T-helper 1 cell treated with Interleukin-12 subunit alpha and Interleukin-12 subunit beta and Interleukin-4 antibody, amounts not matched to agents 30 ng/mL and 1 ng/mL, for 36 hours (primary cell): ENCODE results near the gene MRPS14. TPM values are rescaled to one million over a fixed set of nuclear protein-coding genes. Genes with fewer than 3 reads are reported as not detected.
"Not testable (repeated sequence)": the region's sequence is repeated elsewhere in the genome, so short reads cannot be mapped to it uniquely, and the experiment has no call there.

Experiments
- intact Hi-C: fragments of 100-400 bp; cut with micrococcal nuclease; formaldehyde crosslinking; loops from one replicate; pipeline ENCODE4 v1.15.1; 2024
- total RNA-seq: library from RNA; stranded (reverse); gene quantifications from 2 replicates; pipeline ENCODE4 v1.2.3, GENCODE V29; 2022

Gene MRPS14
- total RNA-seq: 30.7 and 31.2 TPM in 2 replicates

- intact Hi-C loops: loop anchor here (1.0 to 2.0 kb wide), 12 partner anchors 24 to 1546 kb away; partner anchors contain the start of genes CACYBP, CENPL, COP1 and DARS2
Observed at GRCh38 chr1:175023043-175023921, at the start of gene MRPS14. Gene MRPS14, minus strand, starts transcription at chr1:175023425. Its CDS starts 17 bp downstream, at chr1:175023408.

DNA sequence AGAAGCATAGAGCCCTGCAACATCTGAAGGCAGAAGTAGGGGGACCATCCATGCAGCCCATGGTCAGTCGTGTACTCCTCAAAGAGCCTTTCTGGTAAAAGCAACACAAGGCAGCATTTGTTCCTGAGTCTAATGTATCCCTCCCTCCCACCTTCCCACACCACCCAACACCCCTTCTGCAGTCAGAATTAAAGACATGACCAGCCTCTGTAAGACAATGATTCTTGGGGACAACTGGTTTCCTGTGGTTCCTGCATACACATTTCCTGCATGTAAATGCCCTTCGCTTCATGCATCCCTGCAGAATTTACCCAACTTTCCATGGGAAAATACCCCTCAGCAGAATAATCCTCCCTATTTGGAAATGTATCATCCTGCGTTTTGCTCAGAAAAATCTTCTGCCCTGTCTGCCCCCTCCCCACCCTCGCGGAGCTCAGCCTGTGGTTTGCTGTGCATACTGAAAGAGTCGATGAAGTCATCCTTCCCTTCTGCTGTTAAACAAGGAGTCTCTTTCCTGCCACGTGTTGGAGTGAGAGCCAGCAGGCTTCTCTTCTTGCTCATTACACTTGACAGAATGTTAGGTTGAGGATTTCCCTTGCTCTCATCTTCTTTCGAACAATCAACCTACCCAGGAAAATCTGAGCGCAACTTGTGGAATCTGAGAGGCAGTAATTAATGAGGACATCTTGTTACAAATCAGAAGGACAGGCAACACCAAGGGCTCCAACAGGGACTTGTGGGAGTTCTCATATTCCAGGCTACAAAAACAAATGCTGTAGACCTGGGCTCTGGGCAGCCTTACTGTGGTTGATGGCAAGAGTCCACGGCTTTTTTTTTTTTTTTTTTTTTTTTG is 49.1 kb upstream of the MRPS14 start:
- intact Hi-C loops: loop anchor here (5.0 kb wide), 1 partner anchor 45 kb away; no protein-coding TSS in a partner anchor

DNA sequence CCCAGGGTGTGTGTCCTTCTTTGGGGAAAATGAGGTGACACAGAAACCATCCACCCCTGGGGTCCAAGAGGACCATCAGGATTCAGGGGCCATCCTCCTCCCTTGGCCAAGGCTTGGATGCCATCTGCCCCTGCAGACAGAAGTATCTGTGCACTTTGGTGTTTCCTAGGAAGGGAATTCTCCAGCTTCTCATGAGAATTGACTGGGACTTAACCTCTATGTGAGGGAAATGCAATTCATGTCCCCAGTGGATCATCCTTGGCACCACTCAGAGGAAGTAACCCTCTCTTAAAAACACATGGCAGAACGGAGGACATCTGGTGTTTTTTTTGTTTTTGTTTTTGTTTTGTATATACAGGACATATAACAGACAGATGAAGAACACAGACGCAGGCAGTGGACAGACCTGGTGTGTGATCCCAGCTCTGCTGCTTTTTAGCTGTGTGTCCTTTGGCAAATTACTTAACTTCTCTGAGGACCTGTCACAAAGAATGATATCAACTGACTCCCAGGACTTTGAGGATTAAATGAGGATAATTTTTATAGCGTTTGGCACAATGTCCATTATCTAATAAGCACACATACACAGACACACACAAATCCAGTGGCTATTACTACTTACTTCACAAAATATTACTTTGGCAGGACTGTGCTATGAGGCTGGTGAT is 48.2 kb upstream of the MRPS14 start:
- intact Hi-C loops: loop anchor here (5.0 kb wide), 1 partner anchor 44 kb away; no protein-coding TSS in a partner anchor

DNA sequence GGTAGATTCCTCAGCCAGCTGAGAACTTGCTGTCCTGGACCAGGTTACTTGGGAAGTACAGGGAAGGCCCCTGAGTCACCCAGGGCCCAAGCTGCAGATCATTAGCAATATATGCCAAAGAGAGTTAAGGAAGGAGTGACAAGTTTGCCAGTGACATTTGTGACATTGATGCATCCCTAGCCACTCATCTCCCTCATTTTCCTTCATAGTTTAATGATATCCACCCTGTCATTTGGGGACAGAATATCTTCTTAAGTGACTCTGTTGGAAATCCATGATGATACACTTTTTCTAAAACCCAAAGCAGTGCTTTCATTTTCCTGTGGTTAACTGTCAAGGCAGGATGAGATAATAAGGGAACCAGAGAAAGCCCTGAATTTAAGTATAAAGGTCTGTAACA is 47.6 kb upstream of the MRPS14 start:
- intact Hi-C loops: loop anchor here (5.0 kb wide), 1 partner anchor 44 kb away; no protein-coding TSS in a partner anchor

DNA sequence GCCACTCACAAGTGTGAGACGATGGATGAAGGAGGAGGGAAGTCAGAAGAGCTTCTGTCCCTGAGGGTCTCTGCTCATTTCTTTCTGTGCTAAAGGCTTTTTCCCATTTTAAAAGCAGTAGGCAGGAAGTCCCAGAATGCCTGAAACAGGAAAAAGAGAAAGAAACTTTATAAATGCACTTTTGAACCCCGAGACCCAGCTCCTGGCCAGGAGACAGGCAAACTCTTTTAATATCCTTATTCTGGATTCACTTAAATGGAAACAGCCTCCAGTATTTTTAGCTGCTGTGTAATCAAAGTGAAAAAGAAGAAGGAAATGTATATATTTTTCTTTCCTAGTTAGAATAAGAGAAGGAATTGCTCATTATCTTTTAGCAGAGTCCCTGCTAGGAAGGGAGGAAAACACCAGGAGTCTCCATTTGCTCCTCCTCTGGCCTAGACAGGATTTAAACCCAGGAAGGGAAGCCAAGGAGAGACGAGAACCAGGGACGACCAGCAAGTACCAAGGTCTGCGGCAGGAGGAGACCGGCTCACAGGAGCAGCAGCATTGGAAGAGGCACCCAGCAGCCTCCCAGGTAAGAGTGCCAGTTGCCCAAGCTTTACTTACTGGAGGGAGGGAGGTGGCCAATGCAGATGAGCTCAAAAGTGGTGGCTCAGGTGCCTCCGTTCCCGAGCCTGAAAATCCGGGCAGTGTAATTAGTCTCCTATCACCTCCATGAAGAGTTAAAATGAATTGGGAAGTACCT is 44.3 kb upstream of the MRPS14 start, which contains the start of gene TNN:
Gene TNN (plus strand): TSS at position 472 of the 745 bp plus-strand sequence. CDS start 9,586 bp downstream, outside the sequence.
- intact Hi-C loops: no loop called here

GRCh38 chr1:175062858-175063257 is 39.6 kb upstream of the MRPS14 start:
- intact Hi-C loops: no loop called here

DNA sequence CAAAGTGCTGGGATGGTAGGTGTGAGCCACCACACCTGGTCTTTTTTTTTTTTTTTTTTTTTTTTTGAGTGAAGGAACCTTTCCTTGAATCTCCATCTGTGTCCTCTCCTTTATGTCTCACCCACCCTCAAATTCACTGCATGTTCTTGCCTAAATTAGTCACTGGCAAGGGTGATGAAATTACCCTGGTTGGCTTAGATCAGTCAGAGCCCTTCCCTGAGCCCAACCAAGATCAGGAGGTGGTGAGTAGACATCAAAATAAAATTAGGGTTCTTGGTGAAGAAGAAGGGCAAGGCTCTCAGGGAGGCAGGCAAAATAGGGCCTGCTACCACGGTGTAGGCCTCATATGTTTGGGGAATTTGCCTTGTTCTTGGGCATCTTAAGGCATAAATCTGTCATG is 39.1 kb upstream of the MRPS14 start:
- intact Hi-C loops: no loop called here

DNA sequence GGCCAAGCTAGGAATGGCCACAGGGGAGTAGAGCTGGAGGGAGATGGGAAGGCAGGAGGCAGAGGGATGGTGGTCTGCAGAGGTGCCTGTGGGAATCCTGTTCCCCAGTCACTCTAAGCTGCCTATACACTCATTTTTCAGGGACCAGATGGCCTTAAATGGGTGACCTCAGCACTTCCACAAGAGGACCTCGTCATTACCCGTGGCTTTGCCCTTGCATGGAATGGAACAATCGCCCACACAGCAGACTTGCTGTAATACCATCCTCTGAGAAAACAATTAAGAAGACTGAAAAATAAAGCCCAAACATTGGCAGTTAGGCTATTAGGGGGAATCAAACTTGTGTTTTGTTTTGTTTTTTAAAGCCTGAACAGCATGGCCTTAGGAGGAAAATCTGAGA is 31.5 kb upstream of the MRPS14 start:
- intact Hi-C loops: no loop called here

DNA sequence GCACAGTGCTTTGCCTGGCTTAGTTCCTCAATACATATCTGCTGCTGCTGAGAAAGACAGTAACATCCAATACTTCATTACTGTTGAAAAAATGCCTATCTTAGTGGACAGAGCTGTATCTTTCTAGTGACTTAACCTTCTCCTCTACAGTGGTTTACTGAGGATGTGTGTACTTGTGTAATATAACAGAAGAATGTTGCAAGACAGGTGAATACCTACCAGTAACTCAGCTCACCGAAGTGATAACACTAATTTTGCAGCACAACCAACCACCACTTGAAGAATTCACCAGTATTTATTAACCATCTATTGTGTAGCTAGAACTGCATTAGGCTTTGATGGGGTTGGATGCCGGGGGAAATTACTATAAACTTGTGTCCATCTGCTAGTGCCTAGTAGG is 27.8 kb upstream of the MRPS14 start:
- intact Hi-C loops: no loop called here

DNA sequence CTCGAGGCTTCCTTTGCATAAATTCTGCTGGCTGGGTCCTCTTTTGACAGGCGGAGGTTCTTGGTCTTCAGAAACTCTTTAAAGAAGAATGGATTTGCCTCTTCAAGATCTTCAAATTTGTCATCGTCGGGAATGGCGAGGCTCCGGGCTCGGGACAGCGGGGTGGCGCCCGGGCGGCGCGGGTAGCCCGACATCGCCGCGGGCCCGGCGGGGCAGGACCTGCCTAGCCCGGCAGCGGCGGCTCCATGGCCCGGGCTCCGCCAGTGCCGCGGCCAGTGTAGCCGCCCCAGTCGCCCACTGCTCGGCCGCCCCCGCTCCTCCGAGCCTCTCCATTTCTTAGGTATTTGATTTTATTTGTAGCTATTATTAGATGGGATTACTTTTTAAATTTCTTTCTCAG is 22.3 kb upstream of the MRPS14 start:
- intact Hi-C loops: no loop called here

DNA sequence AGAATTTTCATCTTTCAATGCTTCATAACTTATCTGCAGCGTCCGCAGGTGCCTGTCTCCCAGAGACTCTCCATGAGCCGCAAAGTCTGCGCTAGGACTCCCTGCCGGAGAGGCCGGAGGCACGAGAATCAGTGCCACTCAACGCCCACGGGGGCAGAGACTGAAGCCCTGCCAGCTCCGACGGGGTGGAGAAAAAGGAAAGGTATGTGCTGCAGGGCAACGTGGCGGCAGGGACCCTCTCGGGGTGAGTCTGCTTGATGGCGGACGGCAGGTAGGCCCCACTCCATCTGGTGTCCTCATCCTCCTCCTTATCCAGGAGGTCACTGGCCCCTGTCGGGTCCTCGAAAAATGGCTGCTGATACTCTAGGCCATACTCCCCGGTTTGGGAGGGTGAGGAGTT is 21.9 kb upstream of the MRPS14 start:
- intact Hi-C loops: no loop called here

DNA sequence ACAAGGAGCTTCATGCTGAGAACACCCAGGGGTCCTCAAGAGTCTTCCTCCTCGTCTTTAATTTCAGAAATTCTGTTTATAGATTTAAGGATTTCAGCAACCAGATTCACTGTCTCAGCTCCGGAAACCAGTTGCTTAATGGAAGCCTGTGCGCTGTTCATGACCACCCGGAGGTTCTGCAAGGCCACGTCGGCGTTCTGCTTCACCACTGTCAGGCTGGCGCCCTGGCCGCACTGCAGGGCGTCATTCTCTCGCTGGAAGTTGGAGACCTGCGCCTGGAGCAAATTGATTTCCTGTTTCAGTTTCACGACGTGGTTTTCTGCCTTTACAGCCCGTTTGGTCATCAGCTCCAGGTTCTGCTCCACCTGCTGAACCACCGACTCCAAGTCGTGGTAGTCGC is 21.4 kb upstream of the MRPS14 start:
- intact Hi-C loops: not testable (repeated sequence)

DNA sequence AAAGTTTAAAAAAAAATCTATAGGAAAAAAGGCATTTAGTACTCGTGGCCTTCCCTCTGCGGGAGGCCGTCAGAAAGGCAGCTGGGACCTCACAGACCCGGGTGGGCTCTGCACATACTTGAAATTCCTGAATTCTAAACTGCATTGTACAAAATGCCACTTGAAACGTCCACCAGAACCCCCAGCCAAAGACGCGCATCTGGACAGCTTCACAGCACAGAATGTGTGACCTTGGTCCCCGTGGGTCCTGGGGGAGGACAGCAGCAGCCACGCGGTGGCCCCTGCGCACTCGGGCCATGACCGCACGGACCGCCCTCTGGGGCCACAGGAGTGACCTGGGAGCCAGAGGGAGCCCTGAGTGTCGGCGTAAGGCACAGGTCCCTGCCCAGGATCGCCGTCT is 20.6 kb upstream of the MRPS14 start:
- intact Hi-C loops: no loop called here

GRCh38 chr1:175042650-175043049 is 19.4 kb upstream of the MRPS14 start:
- intact Hi-C loops: no loop called here

- intact Hi-C loops: no loop called here
Observed at GRCh38 chr1:175040324-175040879, 17.2 kb upstream of the MRPS14 start.

GRCh38 chr1:175037416-175037815 is 14.2 kb upstream of the MRPS14 start:
- intact Hi-C loops: no loop called here

DNA sequence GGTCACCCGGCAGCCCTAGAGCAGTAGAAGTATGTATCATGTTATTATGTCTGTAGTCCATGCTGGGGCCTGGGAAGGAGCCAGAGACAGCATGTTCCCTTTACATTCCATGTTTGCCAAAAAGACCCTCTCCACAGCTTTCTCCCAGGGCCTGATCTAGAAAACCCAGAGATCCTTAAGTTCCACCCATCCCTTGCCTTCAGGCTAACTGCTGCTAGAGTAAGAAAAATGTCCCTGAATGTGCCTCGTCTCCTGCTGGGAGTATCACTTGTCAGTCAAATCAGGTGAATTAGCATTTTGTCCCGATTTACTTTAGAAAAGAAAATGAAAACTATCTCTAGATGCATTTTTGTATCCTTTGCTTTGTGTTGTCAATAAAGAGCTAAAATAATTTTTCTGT is 13.3 kb upstream of the MRPS14 start:
- intact Hi-C loops: no loop called here

DNA sequence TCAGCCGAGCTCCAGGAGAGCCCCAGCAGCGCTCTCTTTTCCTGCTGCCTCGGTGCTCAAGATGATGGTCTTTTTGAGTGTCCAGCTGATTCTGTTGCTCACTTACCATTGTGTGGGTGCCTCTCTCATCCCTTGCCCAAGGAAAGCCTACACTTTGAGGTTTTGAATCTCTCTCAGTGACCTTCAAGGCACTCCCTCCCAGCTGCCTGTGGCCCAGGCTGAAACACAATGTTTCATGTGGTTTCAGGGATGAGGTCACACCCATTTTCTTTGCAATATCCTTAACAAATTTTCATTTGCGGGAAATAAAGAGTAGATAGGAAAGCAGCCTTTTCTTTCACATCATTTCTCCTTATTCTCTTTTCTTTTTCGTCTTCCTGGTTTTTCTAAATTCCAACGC is 12.6 kb upstream of the MRPS14 start:
- intact Hi-C loops: no loop called here

DNA sequence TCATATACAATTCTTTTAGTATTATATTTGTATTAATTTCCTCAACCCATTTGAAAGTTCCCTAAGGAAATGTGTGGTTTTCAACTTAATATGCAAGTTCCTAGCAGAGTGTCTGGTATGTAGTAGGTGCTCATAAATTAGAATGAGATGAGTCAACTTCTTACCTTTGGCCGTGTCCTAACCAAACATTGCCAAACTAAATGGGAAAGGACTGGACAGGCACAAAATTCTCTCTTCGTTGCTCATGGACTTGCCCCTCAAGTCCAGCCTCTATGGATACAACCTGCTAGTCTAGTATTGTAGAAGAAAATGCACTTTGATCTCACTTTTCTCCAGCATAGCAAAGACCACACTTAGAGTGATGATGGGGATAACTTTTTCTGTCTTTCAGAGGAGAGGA is 11.6 kb upstream of the MRPS14 start:
- intact Hi-C loops: no loop called here

- intact Hi-C loops: no loop called here
Observed at GRCh38 chr1:175033953-175034352, 10.7 kb upstream of the MRPS14 start.
